AG09309 (cell line): ENCODE results near the gene CNNM2.

ENCODE experiments used
- DNase-seq: peaks from one replicate; pipeline ENCODE4 v3.0.0-alpha.2; 2010; ENCODE audit warnings: low read depth
- H3K4me3 ChIP-seq: 2 replicates; pipeline ENCODE4 v1.5.1; 2011; ENCODE audit warnings: mild to moderate bottlenecking, low read depth, low read length, moderate library complexity; ENCODE audit not compliant: control insufficient read depth
- CTCF ChIP-seq: IDR thresholded peaks from 2 replicates; pipeline ENCODE4 v1.5.1; 2011; ENCODE audit warnings: mild to moderate bottlenecking, low read depth, low read length, inconsistent platforms; ENCODE audit not compliant: insufficient read depth, control insufficient read depth; ENCODE audit errors: missing control alignments

Gene CNNM2

GRCh38 chr10:102906507-102906906 is 11.6 kb upstream of the CNNM2 start:
- H3K4me3 ChIP-seq, result no peak overlapping the region
- no peak for TF ChIP-seq CTCF
- no peak for DNase-seq

- no peak overlapping the region for H3K4me3 ChIP-seq
- no peak for TF ChIP-seq CTCF
- no peak for DNase-seq
Measured at GRCh38 chr10:102914781-102915180, 3.3 kb upstream of the CNNM2 start.

GRCh38 chr10:102916173-102916572 is 1.9 kb upstream of the CNNM2 start:
- H3K4me3 ChIP-seq, result no peak overlapping the region
- no peak for DNase-seq
- TF ChIP-seq CTCF, result no peak

- H3K4me3 ChIP-seq, result peak overlapping the region; percentile 58
- peak; percentile 95 for TF ChIP-seq CTCF
- DNase-seq, result peak; percentile 8
Measured at GRCh38 chr10:102917314-102917961, 656 bp upstream of the CNNM2 start.

- no peak for DNase-seq
- no peak for TF ChIP-seq CTCF
- H3K4me3 ChIP-seq, result peak overlapping the region; percentile 58
Measured at GRCh38 chr10:102918817-102919245, 737 bp downstream of the CNNM2 start.

- no peak for DNase-seq
- TF ChIP-seq CTCF, result no peak
- peak overlapping the region; percentile 58 for H3K4me3 ChIP-seq
Measured at GRCh38 chr10:102919246-102919959, 1.3 kb downstream of the CNNM2 start.
